HUES48 (cell line): ENCODE data around the gene MSANTD1.

ENCODE experiments used
- H3K27ac ChIP-seq: one replicate; pipeline ENCODE4 v1.7.0; 2013; ENCODE audit warnings: low read depth, low read length, inconsistent platforms
- H3K27me3 ChIP-seq: 2 replicates; pipeline ENCODE4 v1.6.1; 2013; ENCODE audit warnings: mild to moderate bottlenecking, low read length; ENCODE audit not compliant: control insufficient read depth, insufficient read depth
- H3K36me3 ChIP-seq: 2 replicates; pipeline ENCODE4 v1.6.1; 2013; ENCODE audit warnings: low read length; ENCODE audit not compliant: control insufficient read depth, insufficient read depth
- H3K4me1 ChIP-seq: 2 replicates; pipeline ENCODE4 v1.6.1; 2013; ENCODE audit warnings: mild to moderate bottlenecking, low read length; ENCODE audit not compliant: control insufficient read depth, insufficient read depth
- H3K4me3 ChIP-seq: 2 replicates; pipeline ENCODE4 v1.5.1; 2013; ENCODE audit warnings: mild to moderate bottlenecking, low read depth, low read length
- H3K9ac ChIP-seq: 2 replicates; pipeline ENCODE4 v1.6.1; 2013; ENCODE audit warnings: mild to moderate bottlenecking, low read depth, low read length, moderate library complexity
- H3K9me3 ChIP-seq: 2 replicates; pipeline ENCODE4 v1.6.1; 2013; ENCODE audit warnings: low read length; ENCODE audit not compliant: control insufficient read depth, insufficient read depth

MSANTD1 gene

GRCh38 chr4:3226944-3227343 lies 22.0 kb upstream of the MSANTD1 start:
- Histone ChIP-seq H3K9me3 (no peaks in the 10 kb centered on the region), H3K27ac (no peak overlapping the region), H3K27me3 (no peaks in the 10 kb centered on the region), H3K9ac (no peak overlapping the region), H3K4me3 (no peak overlapping the region), H3K4me1 (no peaks in the 10 kb centered on the region), H3K36me3 (peaks cover 89% of the 10 kb centered on the region)

GRCh38 chr4:3227878-3228675 lies 20.9 kb upstream of the MSANTD1 start:
- no peaks in the 10 kb centered on the region for H3K9me3 ChIP-seq
- H3K36me3 ChIP-seq: peaks cover 89% of the 10 kb centered on the region
- H3K4me3 ChIP-seq: no peak overlapping the region
- no peaks in the 10 kb centered on the region for H3K27me3 ChIP-seq
- H3K27ac ChIP-seq: no peak overlapping the region
- H3K4me1 ChIP-seq: no peaks in the 10 kb centered on the region
- H3K9ac ChIP-seq: no peak overlapping the region

DNA sequence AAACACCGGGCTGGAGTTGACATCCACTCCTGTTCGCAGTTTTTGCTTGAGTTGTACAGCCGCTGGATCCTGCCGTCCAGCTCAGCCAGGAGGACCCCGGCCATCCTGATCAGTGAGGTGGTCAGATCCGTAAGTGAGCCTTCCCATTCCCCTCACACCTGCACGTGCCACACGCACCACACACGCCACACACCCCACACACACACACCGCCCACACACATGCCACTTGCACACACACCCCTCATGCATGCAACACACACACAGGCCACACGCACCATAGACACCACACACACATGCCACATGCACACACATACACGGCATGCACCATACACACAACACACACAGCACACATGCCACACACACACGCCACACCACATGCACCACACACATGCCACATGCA lies 20.1 kb upstream of the MSANTD1 start:
- H3K9me3 ChIP-seq: no peaks in the 10 kb centered on the region
- no peaks in the 10 kb centered on the region for H3K27me3 ChIP-seq
- H3K36me3 ChIP-seq: peaks cover 89% of the 10 kb centered on the region
- no peak overlapping the region for H3K27ac ChIP-seq
- H3K4me1 ChIP-seq: no peaks in the 10 kb centered on the region
- H3K9ac ChIP-seq: no peak overlapping the region
- H3K4me3 ChIP-seq: no peak overlapping the region

DNA sequence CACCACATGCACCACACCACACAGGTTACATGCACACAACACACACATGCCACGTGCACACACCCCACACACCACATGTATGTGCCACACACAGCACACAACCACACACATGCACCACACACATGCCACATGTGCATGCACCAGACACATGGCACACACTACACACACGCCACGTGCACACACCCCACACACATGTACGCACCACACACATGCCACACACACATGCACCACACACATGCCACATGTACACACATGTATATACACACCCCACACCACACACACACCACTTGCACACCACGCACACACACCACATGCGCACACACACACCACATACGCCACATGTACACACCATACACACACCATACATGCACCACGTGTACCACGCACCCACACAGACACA lies 19.6 kb upstream of the MSANTD1 start:
- Histone ChIP-seq H3K4me1 (no peaks in the 10 kb centered on the region), H3K9me3 (no peaks in the 10 kb centered on the region), H3K9ac (no peak overlapping the region), H3K27me3 (no peaks in the 10 kb centered on the region), H3K36me3 (peaks cover 89% of the 10 kb centered on the region), H3K4me3 (no peak overlapping the region), H3K27ac (no peak overlapping the region)

DNA sequence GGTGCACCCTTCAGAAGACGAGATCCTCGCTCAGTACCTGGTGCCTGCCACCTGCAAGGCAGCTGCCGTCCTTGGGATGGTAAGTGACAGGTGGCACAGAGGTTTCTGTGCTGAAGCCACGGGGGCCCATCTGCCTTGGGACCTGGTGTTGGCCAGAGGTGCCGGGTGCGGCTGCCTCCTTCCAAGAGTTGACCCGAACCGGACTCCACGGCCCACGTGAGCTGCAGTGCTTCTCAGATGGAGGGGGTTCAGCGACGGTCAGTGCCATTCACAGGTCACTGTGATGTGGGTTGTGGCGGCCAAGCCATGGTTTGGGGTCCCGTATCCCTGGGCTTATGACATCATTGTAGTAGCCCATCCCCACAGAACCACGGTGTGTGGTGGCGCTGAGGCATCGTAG lies 19.0 kb upstream of the MSANTD1 start:
- peaks cover 90% of the 10 kb centered on the region for H3K36me3 ChIP-seq
- no peaks in the 10 kb centered on the region for H3K27me3 ChIP-seq
- no peaks in the 10 kb centered on the region for H3K9me3 ChIP-seq

GRCh38 chr4:3231471-3231870 lies 17.5 kb upstream of the MSANTD1 start:
- Histone ChIP-seq H3K36me3 (peaks cover 92% of the 10 kb centered on the region), H3K4me3 (no peak overlapping the region), H3K9me3 (no peaks in the 10 kb centered on the region), H3K27me3 (peaks cover 5% of the 10 kb centered on the region; the same call in 1 of the 2 replicates), H3K27ac (no peak overlapping the region), H3K9ac (no peak overlapping the region), H3K4me1 (no peaks in the 10 kb centered on the region)

More for the DNA sequence above, 19.0 kb upstream of the MSANTD1 start:
- Histone ChIP-seq H3K4me1 (no peaks in the 10 kb centered on the region), H3K4me3 (no peak overlapping the region), H3K27ac (no peak overlapping the region), H3K9ac (no peak overlapping the region)

DNA sequence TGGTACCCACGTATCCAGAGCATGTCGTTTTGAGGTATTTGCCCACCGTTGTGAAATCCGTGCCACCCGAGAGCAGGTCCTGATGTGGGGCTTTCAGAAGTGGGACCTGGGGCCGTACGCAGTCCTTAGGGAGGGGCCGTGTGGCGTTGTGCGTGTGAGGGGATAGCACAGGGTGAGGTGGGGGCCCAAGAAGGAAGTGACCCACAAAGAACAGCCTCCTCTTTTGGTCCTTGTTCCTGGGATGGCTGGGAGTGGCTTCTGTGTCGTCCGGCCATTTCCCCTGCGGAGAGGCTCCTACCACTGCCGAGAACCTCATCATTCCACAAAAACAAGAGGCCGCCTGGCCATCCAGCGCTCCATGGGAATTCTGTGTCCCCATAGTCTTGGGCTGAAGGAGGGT lies 17.0 kb upstream of the MSANTD1 start:
- Histone ChIP-seq H3K9ac (no peak overlapping the region), H3K4me1 (peaks cover 4% of the 10 kb centered on the region; the same call in 1 of the 2 replicates), H3K9me3 (no peaks in the 10 kb centered on the region), H3K36me3 (peaks cover 91% of the 10 kb centered on the region), H3K27ac (no peak overlapping the region), H3K4me3 (no peak overlapping the region), H3K27me3 (peaks cover 9% of the 10 kb centered on the region; the same call in 1 of the 2 replicates)

- Histone ChIP-seq H3K4me3 (no peak overlapping the region), H3K27ac (no peak overlapping the region), H3K9me3 (no peaks in the 10 kb centered on the region), H3K36me3 (peaks cover 90% of the 10 kb centered on the region), H3K9ac (no peak overlapping the region), H3K4me1 (peaks cover 6% of the 10 kb centered on the region), H3K27me3 (peaks cover 9% of the 10 kb centered on the region; the same call in 1 of the 2 replicates)
These were observed 16.1 kb upstream of the MSANTD1 start for GRCh38 chr4:3232871-3233271.

GRCh38 chr4:3233391-3234071 lies 15.4 kb upstream of the MSANTD1 start:
- no peaks in the 10 kb centered on the region for H3K9me3 ChIP-seq
- peaks cover 84% of the 10 kb centered on the region for H3K36me3 ChIP-seq
- no peak overlapping the region for H3K27ac ChIP-seq
- peaks cover 11% of the 10 kb centered on the region for H3K4me1 ChIP-seq
- H3K4me3 ChIP-seq: no peak overlapping the region
- H3K27me3 ChIP-seq: peaks cover 14% of the 10 kb centered on the region; the same call in 1 of the 2 replicates
- H3K9ac ChIP-seq: no peak overlapping the region

- H3K36me3 ChIP-seq: peaks cover 81% of the 10 kb centered on the region
- no peaks in the 10 kb centered on the region for H3K9me3 ChIP-seq
- no peak overlapping the region for H3K9ac ChIP-seq
- peaks cover 11% of the 10 kb centered on the region for H3K4me1 ChIP-seq
- H3K27me3 ChIP-seq: peaks cover 22% of the 10 kb centered on the region
- H3K4me3 ChIP-seq: no peak overlapping the region
- H3K27ac ChIP-seq: no peak overlapping the region
These were observed 14.6 kb upstream of the MSANTD1 start for GRCh38 chr4:3234171-3235029.
